NCI-H1417 (cell line): ENCODE data around the gene IGF2BP2.
"Not testable (repeated sequence)": the region's sequence is repeated elsewhere in the genome, so short reads cannot be mapped to it uniquely, and the experiment has no call there.

Experiments
- DNase-seq, 3 experiments: peaks; one replicate each; lab custom pipeline; 2025; lab: John Stamatoyannopoulos, UW

The IGF2BP2 gene

DNA sequence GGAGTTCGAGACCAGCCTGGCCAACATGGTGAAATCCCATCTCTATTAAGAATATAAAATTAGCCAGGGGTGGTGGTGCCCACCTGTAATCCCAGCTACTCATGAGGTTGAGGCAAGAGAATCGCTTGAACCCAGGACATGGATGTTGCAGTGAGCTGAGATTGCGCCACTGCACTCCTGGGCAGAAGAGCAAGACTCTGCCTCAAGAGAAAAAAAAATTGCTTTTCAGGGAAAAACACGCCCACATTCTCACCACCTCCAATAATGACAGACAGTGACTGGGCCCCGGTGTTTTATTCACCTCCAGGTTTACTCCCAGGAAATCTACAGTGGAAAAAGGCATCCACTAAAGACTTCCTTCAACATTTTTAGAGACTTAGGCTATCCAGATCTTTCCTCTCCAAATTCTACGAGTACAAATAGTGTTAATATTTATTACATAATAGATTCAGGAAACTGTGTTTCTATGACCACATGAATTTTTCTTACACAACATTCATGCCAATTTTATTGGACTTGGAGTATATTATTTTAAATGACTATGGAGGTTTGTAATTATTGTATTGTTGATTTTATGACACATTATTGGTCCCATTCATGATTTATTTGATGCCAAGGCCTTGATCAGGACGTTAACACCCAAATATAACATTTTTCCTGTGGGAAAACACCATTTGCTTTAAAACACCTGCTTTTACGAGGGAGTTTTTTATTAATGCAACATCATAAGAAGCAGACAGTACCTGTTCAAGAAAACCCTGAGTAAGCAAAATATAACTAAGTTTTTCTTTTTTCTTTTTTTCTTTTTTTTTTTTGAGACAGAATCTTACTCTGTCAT is 26.6 kb downstream of the IGF2BP2 start:
- no peak for DNase-seq

DNA sequence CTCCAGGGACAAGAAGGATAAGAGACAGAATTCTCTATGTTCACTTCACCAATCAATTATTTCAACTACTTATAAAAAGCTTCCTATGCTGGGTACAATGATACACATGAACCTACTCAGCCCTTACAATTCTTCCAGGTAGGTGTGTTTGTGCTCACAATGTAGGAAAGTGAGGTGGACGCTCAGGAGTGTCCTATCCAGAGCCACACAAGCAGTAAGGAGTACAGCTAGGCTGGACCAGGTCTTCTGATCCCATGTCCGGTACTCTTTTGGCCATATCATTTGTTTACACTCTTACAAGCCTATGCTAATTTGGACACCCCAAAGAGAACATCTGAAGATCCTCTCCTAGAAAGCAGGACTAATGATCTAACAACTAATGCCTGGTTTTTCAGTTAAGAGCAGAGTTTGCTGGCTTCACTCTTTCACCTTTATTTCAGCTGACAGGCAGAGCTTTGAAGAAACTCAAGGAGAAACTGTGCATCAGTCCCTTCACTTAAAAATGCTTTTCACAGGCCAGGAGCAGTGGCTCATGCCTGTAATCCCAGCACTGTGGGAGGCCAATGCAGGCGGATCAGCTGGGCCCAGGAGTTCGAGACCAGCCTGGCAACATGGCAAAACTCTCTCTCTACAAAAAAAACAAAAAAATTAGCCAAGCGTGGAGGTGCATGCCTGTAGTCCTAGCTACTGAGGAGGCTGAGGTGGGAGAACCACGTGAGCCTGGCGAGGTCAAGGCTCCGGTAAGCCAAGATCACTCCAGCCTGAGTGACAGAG is 27.5 kb downstream of the IGF2BP2 start:
- no peak for DNase-seq

DNA sequence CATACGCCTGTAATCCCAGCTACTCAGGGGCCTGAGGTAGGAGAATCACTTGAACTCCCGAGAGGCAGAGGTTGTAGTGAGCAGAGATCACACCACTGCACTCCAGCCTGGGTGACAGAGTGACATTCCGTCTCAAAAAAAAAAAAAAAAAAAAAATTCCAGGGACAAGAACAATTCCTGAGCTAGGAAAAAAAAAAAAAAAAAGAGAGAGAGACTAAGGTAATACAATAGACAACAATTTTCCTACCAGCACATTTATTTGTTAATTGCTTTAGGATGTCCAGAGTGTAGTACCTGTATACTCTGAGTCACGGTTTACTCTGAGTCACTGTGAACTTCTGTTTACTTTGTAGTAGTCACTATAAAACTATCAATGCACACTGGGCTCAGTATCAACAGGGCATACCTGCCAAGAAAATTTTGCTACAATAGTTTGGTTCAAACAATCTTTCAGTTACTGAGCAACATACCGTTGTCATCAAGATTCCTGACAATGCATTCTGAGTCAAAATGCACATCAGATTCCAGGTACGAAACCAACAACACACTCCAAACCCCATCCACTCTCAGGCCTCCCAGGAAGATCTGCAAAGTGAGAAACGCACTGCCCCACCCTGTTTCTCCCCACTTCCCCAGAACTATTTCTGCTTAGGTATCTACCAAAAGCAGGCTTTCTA is 28.3 kb downstream of the IGF2BP2 start:
- DNase-seq = peak in 2 of 3 experiments; percentile 26 to 45

DNA sequence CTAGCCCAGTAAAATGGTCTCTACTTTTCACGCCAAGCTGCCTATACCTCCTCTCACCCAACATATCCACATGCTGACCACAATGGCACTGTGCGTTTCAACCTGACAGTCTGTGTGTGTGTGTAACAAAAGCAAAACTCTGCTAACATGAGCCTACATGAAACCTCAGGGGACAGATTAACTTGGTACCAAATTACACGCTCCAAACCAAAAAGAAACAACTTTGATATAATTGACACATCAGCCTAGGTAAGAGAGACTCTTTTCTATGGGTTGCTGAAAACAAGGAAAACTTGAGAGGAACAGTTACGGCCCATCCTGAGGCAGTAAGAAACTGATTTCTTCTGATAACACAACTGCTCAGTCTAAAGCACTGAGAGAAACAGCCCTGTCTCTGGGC is 31.5 kb downstream of the IGF2BP2 start:
- DNase-seq = no peak

DNA sequence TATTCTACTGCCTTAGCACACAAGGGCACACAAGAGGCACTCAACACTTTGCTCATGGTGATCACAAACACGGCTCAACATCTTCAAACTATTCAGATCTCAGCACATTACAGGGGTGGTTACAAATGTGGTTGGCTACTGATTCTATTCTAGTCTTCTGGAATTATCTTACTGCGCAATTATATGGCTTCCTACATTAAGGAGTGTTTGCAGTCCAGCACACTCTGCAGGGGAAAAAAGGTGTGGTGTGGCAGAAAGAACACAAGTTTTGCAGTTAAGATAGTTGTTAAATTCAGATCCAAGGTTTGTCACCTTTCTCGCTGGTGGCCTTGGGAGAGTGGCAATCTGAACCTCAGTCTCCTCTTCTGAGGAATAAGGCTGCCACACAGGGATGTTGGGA is 31.9 kb downstream of the IGF2BP2 start:
- DNase-seq = no peak

DNA sequence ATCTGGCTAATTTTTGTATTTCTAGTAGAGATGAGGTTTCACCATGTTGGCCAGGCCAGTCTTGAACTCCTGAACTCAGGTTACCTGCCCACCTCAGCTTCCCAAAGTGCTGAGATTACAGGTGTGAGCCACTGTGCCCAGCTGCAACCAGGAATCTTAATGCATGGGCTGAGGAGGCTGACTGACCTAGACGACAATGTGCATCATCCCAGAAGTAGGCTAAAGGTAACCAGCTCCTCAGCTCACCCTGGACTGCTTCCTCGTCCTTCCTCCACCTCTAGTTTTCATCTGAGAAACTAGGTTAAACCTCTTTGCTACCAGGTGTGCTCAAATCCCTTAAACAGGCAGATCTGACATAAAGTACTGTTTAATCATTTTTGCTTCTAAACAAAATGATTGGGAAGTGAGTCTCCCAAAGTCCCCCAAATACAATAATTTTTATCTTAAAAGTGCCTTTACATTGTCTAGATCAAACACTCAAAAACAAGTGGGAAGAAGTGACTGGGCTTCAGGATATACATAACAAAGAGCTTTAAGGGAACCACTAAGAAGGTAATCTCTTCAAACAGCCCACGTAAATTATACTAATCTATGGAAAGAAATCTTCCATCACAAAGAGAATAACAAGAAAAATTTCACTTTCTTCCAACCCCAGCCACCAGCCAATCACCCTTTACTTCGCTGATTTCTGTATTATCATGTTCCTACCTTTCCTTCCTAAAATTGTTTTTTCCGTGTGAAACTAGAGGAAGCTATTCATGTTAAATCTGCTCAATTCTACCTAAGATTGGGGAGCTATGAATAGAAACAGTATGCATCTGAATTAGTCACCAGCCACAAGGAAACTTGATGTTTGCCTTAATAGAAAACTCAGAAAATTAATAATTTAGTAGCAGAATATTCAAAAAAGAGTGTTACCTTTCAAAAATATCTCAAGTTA is 34.7 kb downstream of the IGF2BP2 start:
- DNase-seq = no peak

DNA sequence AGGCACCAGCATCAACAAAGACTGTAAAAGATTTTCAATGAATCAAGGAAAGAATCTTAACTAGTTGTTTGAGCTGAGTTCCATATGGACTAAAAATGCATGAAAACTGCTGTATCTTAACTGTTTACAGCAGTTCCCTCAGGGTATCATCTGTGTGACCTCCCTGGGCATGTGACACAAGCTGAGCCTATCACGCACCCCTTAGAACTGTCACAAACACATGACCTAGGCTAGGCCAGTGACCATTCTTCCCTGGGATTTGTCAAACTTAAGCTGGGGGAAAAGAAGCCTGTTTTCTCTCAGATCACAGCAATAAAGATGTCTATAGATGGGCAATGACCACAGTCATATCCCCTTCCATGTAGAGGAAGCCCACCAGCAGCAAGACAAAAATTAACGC is 35.7 kb downstream of the IGF2BP2 start:
- DNase-seq = no peak

DNA sequence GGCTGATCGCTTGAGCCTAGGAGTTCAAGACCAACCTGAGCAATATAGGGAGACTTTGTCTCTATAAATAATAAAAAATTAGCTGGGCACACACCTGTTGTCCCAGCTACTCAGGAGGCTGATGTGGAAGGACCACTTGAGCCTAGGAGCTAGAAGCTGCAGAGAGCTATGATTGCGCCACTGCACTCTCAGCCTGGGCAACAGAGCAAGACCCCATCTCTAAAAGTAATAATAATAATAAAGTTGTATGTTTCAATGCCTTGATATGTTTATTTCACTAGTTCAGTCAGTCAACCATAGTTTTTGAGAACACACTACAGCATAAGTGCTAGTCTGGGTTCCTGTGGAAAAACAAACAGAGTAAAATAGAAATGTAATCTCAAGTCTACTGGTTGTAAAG is 36.5 kb downstream of the IGF2BP2 start:
- no peak for DNase-seq

DNA sequence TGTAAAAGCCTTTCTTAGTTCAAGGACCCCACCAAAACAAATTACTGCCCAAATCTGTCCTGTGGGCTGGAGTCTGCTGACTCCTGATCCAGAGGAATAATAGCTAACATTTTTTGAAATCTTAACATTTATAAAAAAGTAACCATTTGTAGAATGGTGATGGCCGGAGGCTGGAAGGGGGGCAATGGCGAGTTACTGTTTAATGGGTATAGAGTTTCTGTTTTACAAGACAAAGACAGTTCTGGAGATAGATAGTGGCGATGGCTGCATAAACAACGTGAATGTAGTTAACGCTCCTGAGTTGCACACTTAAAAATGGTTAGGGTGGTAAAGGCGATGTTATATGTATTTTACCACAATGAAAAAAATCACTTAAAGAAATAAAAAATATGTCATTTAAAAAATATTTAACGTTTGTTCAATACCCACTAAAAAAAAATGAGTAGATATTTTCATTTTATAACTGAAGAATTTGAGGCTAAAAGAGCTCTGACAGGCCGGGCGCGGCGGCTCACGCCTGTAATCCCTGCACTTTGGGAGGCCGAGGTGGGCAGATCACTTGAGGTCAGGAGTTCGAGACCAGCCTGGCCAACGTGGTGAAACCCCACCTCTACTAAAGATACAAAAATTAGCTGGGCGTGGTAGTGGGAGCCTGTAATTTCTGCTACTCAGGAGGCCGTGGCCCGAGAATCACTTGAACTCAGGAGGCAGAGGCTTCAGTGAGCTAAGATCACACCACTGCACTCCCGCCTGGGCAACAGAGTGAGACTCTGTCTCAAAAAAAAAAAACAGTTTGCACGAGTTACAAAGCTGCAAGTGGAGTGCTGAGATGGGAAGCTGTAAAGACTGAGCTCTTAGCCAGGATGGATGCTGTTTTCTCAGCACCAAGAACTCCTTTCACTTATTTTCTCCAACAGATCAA is 37.6 kb downstream of the IGF2BP2 start:
- no peak for DNase-seq

DNA sequence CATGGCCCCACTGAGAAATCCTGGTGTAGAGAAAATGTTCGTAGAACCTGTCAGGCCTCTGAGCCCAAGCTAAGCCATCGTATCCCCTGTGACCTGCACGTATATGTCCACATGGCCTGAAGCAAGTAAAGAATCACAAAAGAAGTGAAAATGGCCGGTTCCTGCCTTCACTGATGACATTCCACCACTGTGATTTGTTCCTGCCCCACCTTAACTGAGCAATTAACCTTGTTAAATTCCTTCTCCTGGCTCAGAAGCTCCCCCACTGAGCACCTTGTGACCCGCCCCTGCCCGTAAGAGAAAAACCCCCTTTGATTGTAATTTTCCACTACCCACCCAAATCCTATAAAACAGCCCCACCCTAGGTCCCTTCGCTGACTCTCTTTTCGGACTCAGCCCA is 38.6 kb downstream of the IGF2BP2 start:
- not testable (repeated sequence) for DNase-seq

DNA sequence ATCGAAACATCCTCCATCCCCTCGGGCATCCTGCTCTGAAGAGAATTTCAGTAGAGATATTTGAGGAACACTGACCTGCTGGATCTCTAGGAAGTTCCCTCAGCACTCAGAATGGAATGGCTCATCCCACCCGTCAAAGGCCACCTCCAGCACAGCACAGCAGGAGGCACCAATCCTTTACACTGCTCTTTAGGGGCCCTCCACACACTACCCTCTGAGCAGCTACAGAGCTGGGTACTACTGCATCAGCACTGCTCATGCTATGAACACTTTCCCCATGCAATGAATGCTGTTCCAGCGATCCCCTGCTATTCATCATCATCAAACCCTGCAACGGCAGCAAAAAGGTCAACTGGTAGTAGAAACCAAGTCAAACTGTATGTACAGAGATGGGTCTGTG is 40.5 kb downstream of the IGF2BP2 start:
- no peak for DNase-seq

DNA sequence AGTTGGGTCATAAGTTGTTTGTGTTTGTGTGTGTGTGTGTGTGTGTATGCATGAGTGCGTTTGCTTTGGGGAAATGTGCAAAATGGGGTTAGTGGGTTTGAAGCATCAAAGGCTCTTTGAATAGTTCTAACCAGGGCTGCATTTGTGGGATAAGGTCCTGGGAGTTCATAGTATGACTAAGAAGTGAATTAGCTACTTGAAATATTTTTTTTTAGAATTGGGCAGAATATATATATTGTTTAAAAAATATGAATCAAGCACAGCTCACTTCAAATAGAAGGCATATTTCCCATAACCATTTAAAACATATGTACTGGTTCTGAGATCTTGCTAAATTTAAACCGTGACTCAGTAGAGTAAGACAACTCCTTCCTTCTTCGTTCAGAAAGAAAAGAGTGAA is 43.1 kb downstream of the IGF2BP2 start:
- no peak for DNase-seq

DNA sequence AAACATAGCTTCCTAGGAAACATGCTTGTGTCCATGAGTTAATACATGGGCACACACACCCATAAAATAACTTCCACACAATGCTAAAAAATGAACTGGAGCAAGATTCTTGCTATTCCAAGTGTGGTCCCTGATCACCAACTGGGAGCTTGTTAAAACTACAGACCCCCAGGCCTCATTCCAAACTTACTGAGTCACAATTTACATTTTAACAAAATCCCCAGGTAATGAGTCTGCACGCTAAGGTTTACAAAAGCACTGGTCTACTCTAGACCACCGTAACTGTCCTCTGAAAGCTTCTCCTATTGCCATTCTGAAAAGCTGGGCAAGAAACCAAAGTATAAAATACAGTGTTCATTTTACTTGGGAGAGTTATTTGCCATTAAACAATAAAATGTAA is 45.4 kb downstream of the IGF2BP2 start:
- DNase-seq = no peak

DNA sequence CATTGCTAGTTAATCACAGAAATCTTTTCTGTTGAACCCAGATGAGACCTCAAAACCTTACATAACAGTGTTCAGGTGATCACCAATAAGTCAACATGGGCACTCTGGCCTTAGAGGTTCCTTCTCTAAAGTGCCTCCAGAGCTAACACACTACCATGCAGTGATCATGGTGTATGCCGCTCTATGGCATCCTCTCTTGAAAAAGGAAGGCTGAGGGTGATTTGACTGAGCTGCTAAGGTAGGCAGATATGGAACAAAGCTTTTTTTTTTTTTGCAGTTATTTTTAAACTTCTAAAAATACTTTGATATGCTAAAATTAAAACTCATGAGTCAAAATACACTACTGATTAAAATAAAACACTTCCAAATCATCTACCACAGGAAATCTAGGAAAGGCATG is 46.0 kb downstream of the IGF2BP2 start:
- no peak for DNase-seq

DNA sequence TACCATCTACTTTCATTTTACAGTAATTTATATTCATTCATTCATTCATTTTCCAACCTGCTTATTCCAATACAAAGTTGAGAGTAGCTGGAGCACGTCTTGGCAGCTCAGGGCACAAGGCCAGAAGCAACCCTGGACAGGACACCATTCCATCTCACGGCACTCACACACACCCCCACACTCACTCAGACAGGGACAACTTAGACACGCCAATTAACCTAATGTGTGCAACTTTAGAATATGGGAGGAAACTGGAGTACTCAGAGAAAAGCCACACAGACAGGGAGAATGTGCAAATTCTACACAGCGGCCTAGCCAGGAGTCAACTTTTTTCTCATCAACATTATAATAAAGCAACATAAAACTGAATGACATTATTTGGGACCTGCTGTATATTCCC is 46.7 kb downstream of the IGF2BP2 start:
- DNase-seq = no peak

DNA sequence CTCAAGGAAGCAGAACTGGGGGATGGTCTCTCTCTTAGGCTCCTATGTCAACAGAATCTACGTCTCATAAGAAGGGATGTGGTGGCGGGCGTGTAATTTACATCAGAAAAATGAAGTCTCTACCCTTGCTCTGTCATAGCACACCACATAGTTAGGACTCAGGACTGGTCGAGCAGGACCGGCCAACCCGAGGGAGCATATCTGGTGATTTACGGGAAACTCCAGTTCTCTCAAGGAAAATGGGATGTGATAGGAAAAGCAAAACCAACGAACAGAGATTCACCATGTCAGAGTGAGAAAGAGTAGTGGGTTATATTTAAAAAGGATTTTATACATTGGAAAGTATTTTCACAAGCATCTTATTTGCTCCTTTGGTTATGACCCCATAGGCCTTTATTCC is 54.7 kb downstream of the IGF2BP2 start:
- no peak for DNase-seq

DNA sequence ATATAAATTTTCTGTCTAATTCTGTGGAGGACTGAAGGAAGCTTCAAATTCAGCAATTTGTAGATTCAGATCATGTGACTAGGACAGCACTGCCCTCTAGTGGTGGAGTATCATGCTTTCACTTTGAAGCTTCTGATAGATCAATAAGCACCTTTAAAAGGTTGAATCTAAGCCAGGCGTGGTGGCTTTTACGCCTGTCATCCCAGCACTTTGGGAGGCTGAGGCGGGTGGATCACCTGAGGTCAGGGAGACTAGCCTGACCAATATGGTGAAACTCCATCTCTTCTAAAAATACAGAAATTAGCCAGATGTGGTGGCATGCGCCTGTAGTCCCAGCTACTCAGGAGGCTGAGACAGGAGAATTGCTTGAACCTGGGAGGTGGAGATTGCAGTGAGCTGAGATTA is 56.3 kb downstream of the IGF2BP2 start:
- DNase-seq = peak; percentile 41 to 89 (median 62)

DNA sequence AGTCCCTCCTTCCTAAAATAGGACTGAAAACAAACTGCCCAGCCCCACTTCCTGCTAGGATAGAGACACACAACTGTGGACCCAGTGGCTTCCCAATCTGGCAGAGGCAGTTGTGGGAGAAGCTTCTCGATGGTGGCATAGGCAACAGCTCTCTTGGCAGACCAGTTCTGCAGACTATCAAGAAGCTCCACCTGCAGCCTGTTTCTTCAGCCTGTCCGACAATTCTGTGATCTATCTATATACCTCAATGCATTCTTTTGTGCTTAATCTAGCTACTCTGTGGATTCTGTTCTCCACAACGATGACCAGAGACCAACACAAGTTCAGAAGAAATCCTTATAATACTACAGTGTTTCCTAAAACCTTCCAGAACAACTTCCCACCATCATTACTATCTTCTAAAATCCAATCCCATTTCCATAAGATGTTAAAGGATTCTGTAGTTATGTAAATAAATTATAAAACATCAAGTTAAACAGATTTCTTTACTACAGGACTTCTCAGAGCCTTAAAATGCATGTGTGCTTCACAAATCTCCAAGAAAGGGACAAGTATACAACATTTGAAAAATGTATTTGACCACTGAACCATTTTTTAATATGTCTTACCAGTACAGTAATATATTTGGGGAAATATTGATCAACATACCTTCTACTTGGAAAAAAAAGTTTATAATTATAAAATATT is 57.7 kb downstream of the IGF2BP2 start:
- no peak for DNase-seq

DNA sequence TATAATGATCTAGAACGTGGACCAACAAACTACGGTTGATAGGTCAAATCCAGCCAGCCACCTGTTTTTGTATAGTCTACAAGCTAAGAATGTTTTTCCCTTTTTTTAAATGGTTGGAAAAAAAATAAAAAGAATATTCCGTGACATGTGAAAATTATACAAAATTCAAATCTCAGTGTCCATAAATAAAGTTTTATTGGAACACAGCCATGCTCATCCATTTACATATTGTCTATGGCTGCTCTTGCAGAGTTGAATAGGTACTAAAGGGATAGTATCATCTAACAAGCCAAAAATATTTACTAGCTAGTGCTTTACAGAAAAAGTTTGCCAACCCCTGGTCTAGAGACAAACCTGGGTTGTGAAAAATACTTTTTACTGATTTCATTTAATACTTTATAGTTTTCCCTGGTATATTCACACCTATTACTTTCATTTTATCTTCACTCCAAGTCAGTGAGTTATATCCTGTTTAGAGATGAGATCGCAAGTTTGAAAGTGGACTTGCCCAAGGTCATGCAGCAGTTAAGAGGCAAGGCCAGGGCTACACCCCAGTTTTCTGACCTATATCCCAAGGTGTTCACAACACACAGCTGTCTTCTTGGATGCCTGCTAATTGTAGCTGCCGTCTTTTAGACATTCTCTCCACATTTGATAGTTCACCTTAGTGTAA is 58.4 kb downstream of the IGF2BP2 start:
- no peak for DNase-seq
